Osteoblast (primary cell): Measurements from ENCODE around the gene TOP1. TPM values are rescaled to one million over a fixed set of nuclear protein-coding genes. Genes with fewer than 3 reads are reported as not detected.

Source experiments
- DNase-seq: peaks from one replicate; pipeline ENCODE4 v3.0.0; 2011; ENCODE audit warnings: low spot score, mixed read lengths; ENCODE audit not compliant: insufficient read length; ENCODE audit errors: missing footprints
- H2AFZ ChIP-seq: 2 replicates; pipeline ENCODE4 v1.6.0; 2011; ENCODE audit warnings: mild to moderate bottlenecking, low read length
- H3K27ac ChIP-seq: 2 replicates; pipeline ENCODE4 v1.5.1; 2011; ENCODE audit warnings: mild to moderate bottlenecking, low read depth, low read length, moderate library complexity
- H3K27me3 ChIP-seq: 2 replicates; pipeline ENCODE4 v1.6.0; 2012; ENCODE audit warnings: mild to moderate bottlenecking, control low read depth, inconsistent platforms, low read length, moderate library complexity; ENCODE audit not compliant: insufficient read depth
- H3K36me3 ChIP-seq: 2 replicates; pipeline ENCODE4 v1.5.1; 2011; ENCODE audit warnings: mild to moderate bottlenecking, low read length, control low read depth, moderate library complexity; ENCODE audit not compliant: insufficient read depth
- H3K4me1 ChIP-seq: 2 replicates; pipeline ENCODE4 v1.5.1; 2011; ENCODE audit warnings: mild to moderate bottlenecking, low read length, control low read depth, moderate library complexity; ENCODE audit not compliant: insufficient read depth
- H3K4me2 ChIP-seq: 2 replicates; pipeline ENCODE4 v1.6.0; 2011; ENCODE audit warnings: mild to moderate bottlenecking, low read length; ENCODE audit not compliant: insufficient read depth
- H3K4me3 ChIP-seq: fragments of 200-600 bp; sonication (generic); 3 replicates; pipeline ENCODE4 v1.5.1; 2012; ENCODE audit warnings: mild to moderate bottlenecking, low read length, inconsistent platforms; ENCODE audit not compliant: insufficient read depth
- H3K79me2 ChIP-seq: 2 replicates; pipeline ENCODE4 v1.6.0; 2012; ENCODE audit warnings: mild to moderate bottlenecking, low read length, control low read depth, inconsistent platforms; ENCODE audit not compliant: insufficient read depth
- H3K9me3 ChIP-seq: 2 replicates; pipeline ENCODE4 v1.5.1; 2011; ENCODE audit warnings: low read depth, low read length, control low read depth
- H4K20me1 ChIP-seq: 2 replicates; pipeline ENCODE4 v1.6.0; 2012; ENCODE audit warnings: mild to moderate bottlenecking, low read length, control low read depth; ENCODE audit not compliant: insufficient read depth
- CTCF ChIP-seq: IDR thresholded peaks from 2 replicates; pipeline ENCODE4 v1.5.1; 2011; ENCODE audit warnings: mild to moderate bottlenecking, low read depth, low read length, moderate library complexity; ENCODE audit errors: extremely low read depth
- total RNA-seq: library from RNA; depleted of rRNA; stranded (reverse); fragments of >200 nt; gene quantifications from 2 replicates; pipeline ENCODE4 v1.2.3, GENCODE V29; 2012

TOP1 gene
- total RNA-seq, 1 donor: 10.5 TPM

DNA sequence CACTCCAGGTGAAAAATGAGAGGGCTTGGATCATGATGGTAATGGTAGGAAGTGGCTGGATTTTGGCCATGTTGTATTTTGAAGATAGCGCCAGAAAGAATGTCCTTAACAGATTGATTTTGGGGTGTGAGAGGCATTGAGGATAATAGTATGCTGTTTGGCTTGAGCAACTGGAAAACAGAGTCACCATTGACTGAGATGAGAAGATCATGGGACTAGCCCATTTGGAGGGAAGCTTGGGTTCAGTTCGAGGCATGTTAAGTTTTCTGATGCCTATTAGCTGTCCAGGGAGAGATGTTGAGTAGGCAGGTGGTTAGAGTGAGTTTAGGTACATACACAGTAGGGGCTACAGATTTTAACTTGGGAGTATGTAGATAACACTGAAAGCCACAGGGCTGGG is 132.1 kb downstream of the TOP1 start:
- Histone ChIP-seq H3K36me3 (peaks cover 37% of the 10 kb centered on the region), H3K27ac (no peak overlapping the region), H4K20me1 (peaks cover 43% of the 10 kb centered on the region), H3K79me2 (peaks cover 51% of the 10 kb centered on the region), H2AFZ (no peak overlapping the region), H3K4me2 (no peak overlapping the region), H3K9me3 (no peaks in the 10 kb centered on the region), H3K27me3 (no peaks in the 10 kb centered on the region), H3K4me3 (no peak overlapping the region), H3K4me1 (no peaks in the 10 kb centered on the region)
- TF ChIP-seq CTCF: no peak
- DNase-seq: peak; percentile 25

- Histone ChIP-seq H3K9me3 (no peaks in the 10 kb centered on the region), H3K79me2 (peaks cover 39% of the 10 kb centered on the region), H4K20me1 (peaks cover 31% of the 10 kb centered on the region), H3K4me1 (no peaks in the 10 kb centered on the region), H3K27me3 (no peaks in the 10 kb centered on the region), H3K4me3 (no peak overlapping the region), H3K4me2 (no peak overlapping the region), H2AFZ (no peak overlapping the region), H3K36me3 (peaks cover 49% of the 10 kb centered on the region), H3K27ac (no peak overlapping the region)
- peak; percentile 80 for DNase-seq
- no peak for TF ChIP-seq CTCF
These were observed 133.3 kb downstream of the TOP1 start for GRCh38 chr20:41161886-41162285.

DNA sequence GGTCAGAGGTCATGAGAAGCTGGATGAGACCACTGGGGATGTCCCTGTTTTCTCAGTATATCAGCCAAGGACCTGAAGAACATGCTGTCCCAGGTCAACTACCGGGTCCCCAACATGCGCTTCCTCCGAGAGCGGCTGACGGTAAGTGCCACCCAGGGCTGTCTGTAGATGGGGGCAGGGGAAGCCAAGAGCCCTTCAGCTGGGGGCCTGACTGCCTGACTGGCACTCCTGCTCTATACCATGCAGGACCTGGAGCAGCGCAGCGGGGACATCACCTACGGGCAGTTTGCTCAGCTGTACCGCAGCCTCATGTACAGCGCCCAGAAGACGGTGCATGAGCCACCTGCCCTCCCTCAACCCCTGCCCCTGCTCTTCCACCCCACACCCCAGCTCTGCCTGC is 133.8 kb downstream of the TOP1 start:
- peaks cover 34% of the 10 kb centered on the region for H3K79me2 ChIP-seq
- no peak for DNase-seq
- H2AFZ ChIP-seq: no peak overlapping the region
- H3K36me3 ChIP-seq: peaks cover 53% of the 10 kb centered on the region
- H3K9me3 ChIP-seq: no peaks in the 10 kb centered on the region
- no peak overlapping the region for H3K4me3 ChIP-seq
- H4K20me1 ChIP-seq: peaks cover 26% of the 10 kb centered on the region
- H3K27me3 ChIP-seq: no peaks in the 10 kb centered on the region
- no peak overlapping the region for H3K4me2 ChIP-seq
- no peak overlapping the region for H3K27ac ChIP-seq
- no peak for TF ChIP-seq CTCF
- no peaks in the 10 kb centered on the region for H3K4me1 ChIP-seq

- Histone ChIP-seq H3K4me2 (no peak overlapping the region), H3K4me1 (no peaks in the 10 kb centered on the region), H3K36me3 (peaks cover 61% of the 10 kb centered on the region)
These were observed 135.2 kb downstream of the TOP1 start for GRCh38 chr20:41163821-41164220.

More at GRCh38 chr20:41163821-41164220, 135.2 kb downstream of the TOP1 start:
- no peak overlapping the region for H3K4me3 ChIP-seq
- H3K9me3 ChIP-seq: no peaks in the 10 kb centered on the region
- no peak overlapping the region for H3K27ac ChIP-seq
- H4K20me1 ChIP-seq: peaks cover 17% of the 10 kb centered on the region
- H3K27me3 ChIP-seq: no peaks in the 10 kb centered on the region
- H3K79me2 ChIP-seq: peaks cover 20% of the 10 kb centered on the region
- H2AFZ ChIP-seq: no peak overlapping the region
- DNase-seq: peak; percentile 72
- no peak for TF ChIP-seq CTCF
